Naive thymus-derived CD8-positive, alpha-beta T cell (primary cell): Measurements from ENCODE around the gene GUCA1A. TPM values are rescaled to one million over a fixed set of nuclear protein-coding genes. Genes with fewer than 3 reads are reported as not detected.
"Not testable (repeated sequence)": the region's sequence is repeated elsewhere in the genome, so short reads cannot be mapped to it uniquely, and the experiment has no call there.

Experiments
- ATAC-seq, 2 donors: fragments of 150-1000 bp; cut with Tn5 transposase in 1 of 2; sonication (Bioruptor Pico), chemical (Tn5 transposase) in 1 of 2; 1 replicate in 1 of 2; 2 replicates in 1 of 2; pipeline ENCODE4 v1.10.0; 2021; ENCODE audit warnings: mild to moderate bottlenecking in 2 of 2, moderate library complexity in 2 of 2
- POLR2A ChIA-PET: fragments of 350-600 bp; sonication (Branson Sonifier 250); formaldehyde crosslinking; loops from one replicate; lab custom pipeline; 2021; ENCODE audit warnings: antibody characterized with exemption; lab: Charles Lee
- DNase-seq, 10 donors: peaks; one replicate each; pipeline versions ENCODE4 v3.0.0 to v3.0.0-alpha.2; 2020 to 2022
- H3K27ac Mint-ChIP-seq, 10 donors: one replicate each; pipeline ENCODE4 v1.8.0; 2020 to 2022; ENCODE audit warnings: mild to moderate bottlenecking in 10 of 10, mixed read lengths in 10 of 10, moderate library complexity in 4 of 10, inconsistent platforms in 1 of 10
- H3K27me3 Mint-ChIP-seq, 5 donors: one replicate each; pipeline ENCODE4 v1.8.0; 2021 to 2022; ENCODE audit warnings: mixed read lengths in 5 of 5
- H3K36me3 Mint-ChIP-seq, 3 donors: one replicate each; pipeline ENCODE4 v1.8.0; 2020 to 2022; ENCODE audit warnings: mixed read lengths in 3 of 3, mild to moderate bottlenecking in 2 of 3, inconsistent platforms in 1 of 3
- H3K4me1 Mint-ChIP-seq, 4 donors: one replicate each; pipeline ENCODE4 v1.8.0; 2021 to 2022; ENCODE audit warnings: mixed read lengths in 4 of 4
- H3K4me3 Mint-ChIP-seq, 10 donors: one replicate each; pipeline ENCODE4 v1.8.0; 2020 to 2022; ENCODE audit warnings: mild to moderate bottlenecking in 10 of 10, mixed read lengths in 10 of 10, moderate library complexity in 6 of 10, inconsistent platforms in 1 of 10
- H3K9me3 Mint-ChIP-seq, 9 donors: one replicate each; pipeline ENCODE4 v1.8.0; 2020 to 2022; ENCODE audit warnings: mixed read lengths in 9 of 9, mild to moderate bottlenecking in 3 of 9, inconsistent platforms in 1 of 9, moderate library complexity in 1 of 9
- polyA plus RNA-seq, 3 donors: library from polyadenylated mRNA; unstranded; fragments of 300-500 nt; fragmentation: Illumina TruSeq; gene quantifications; one replicate each; pipeline ENCODE4 v1.2.3, GENCODE V29; 2021
- total RNA-seq, 8 experiments: library from RNA in 2 of 8; stranded (reverse) in 2 of 8; gene quantifications; one replicate each; pipeline ENCODE4 v1.2.3 and lab custom pipeline; 2021 to 2026

The GUCA1A gene
- total and polyA plus RNA-seq, 5 experiments from 2014 or later, result not detected

DNA sequence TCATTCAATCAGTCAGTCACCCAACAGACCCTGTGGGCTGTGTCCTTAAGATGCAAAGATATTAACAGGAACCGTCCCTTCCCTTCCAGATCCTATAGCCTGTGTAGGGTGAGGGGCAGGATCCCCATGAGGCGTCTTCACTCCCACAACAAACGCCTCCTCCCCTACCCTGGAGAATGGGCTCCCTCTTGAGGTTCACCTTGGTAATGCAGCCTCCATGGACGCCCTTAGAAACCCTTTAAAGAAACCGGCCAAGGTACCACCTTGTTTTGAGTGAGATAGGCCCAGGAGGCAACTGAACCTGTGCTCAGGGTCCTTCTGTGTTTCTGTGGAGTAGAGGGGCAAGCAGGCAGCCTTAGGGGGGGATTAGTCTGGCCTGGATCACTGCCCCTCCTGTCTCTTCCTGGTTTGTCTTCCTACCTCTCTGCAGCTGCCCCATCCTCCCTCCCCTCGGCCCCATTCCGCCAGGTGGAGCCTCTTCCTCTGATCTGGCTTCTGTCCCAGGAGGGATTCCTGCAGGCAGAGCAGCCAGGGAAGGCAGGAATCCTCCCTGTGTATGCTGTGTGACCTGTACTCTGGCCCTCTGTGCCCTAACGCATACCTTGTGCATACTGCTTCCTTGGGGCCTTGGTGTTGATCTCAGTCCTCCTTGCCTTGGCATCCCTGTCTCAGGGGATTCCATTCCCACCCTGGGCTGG is 6.6 kb upstream of the GUCA1A start:
- Mint-ChIP-seq H3K27ac (peak overlapping the region in 2 of 10 donors; percentile 31 to 78), H3K4me1 (peaks cover 0 to 8% (median 6%) of the 10 kb centered on the region in 4 donors), H3K4me3 (no peak overlapping the region), H3K36me3 (no peaks in the 10 kb centered on the region), H3K9me3 (no peaks in the 10 kb centered on the region), H3K27me3 (peaks cover 0 to 6% (median 2%) of the 10 kb centered on the region in 5 donors)
- DNase-seq, result peak; percentile 58 to 85 (median 74)
- POLR2A ChIA-PET, result no interaction called here
- peak; percentile 91 to 94 for ATAC-seq

DNA sequence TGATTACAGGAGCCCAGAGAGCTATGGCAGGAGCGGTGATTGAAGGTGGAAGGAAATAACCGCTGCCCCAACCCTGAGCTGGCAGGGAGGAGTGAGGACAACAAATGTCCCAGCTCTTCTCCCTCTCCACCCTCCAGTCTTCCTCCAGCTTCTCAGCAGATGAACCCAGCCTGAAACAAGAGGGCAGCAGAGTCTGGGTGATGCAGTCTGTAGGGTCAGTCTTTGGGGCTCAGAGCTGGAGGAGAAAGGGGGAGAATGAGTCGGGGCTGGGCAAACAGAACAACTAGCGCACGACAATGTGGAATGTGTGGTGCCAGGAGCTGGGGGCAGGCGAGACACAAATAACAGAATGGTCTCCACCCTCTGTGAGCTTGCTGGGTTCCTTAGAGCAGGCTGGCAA is 4.5 kb upstream of the GUCA1A start:
- ATAC-seq (no peak), DNase-seq (no peak)
- POLR2A ChIA-PET, result interaction anchor here (1.2 kb wide), 1 partner anchor 381 kb away, joined by 3 read pairs; the partner anchor contains the start of gene TOMM6
- H3K36me3 Mint-ChIP-seq, result no peaks in the 10 kb centered on the region
- peaks cover 0 to 8% (median 4%) of the 10 kb centered on the region in 4 donors for H3K4me1 Mint-ChIP-seq
- no peak overlapping the region for H3K4me3 Mint-ChIP-seq
- peaks cover 0 to 2% (median 0%) of the 10 kb centered on the region in 5 donors for H3K27me3 Mint-ChIP-seq
- H3K27ac Mint-ChIP-seq, result peak overlapping the region in 1 of 10 donors; percentile 16
- H3K9me3 Mint-ChIP-seq, result no peaks in the 10 kb centered on the region

DNA sequence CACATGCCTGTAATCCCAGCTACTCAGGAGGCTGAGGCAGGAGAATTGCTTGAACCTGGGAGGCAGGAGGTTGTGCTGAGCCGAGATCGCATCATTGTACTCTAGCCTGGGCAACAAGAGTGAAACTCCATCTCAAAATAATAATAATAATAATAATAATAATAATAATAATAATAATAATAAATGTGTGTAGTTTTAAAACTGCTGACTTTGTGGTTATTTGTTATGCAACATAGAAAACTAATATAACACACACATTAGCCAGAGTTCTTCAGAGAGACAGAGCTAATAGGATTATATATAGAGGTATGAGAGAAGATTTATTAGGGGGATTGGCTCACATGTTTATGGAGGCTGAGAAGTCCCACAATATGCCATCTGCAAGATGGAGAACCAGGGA is 3.4 kb upstream of the GUCA1A start:
- H3K27me3 Mint-ChIP-seq, H3K4me3 Mint-ChIP-seq, H3K4me1 Mint-ChIP-seq, H3K36me3 Mint-ChIP-seq, ATAC-seq, DNase-seq, H3K9me3 Mint-ChIP-seq, H3K27ac Mint-ChIP-seq: not testable (repeated sequence)
- POLR2A ChIA-PET, result interaction anchor here (1.2 kb wide), 1 partner anchor 382 kb away, joined by 3 read pairs; the partner anchor contains the start of gene TOMM6

DNA sequence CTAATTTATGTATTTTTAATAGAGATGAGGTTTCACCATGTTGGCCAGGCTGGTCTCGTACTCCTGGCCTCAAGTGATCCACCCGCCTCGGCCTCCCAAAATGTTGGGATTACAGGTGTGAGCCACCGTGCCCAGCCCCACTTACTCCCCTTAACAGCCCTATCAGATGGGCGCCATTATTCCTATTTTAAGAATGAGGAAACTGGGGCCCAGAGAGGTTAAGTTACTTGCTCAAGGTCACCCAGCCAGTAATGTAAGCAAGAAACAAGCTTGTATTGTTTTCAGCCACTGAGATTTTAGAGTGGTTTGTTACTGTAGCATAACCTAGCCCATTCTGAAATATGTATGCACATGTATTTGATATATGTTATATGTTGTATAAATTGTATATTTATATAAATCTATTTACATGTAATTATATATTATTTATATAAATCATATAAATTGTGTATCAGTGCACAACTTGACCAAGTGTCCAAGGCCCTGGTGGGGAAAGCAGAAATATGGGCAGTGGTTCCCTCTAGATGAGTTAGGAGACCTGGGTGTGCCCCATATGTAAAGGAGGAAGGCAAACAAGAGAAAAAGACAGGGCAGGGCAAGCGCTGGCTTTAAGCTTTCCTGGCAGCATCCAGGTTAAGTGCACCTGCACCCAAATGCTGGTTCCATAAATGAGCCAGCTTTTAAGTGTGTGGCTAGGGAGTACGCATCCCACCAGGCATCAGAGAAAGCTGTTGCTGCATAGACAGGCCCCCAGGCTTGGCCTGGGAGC is 1.2 kb upstream of the GUCA1A start:
- no peaks in the 10 kb centered on the region for H3K36me3 Mint-ChIP-seq
- POLR2A ChIA-PET, result no interaction called here
- ATAC-seq, result no peak
- peaks cover 0 to under 1% (median 0%) of the 10 kb centered on the region in 4 donors for H3K4me1 Mint-ChIP-seq
- H3K27me3 Mint-ChIP-seq, result peaks cover 0 to 6% (median 0%) of the 10 kb centered on the region in 5 donors
- H3K9me3 Mint-ChIP-seq, result no peaks in the 10 kb centered on the region
- no peak for DNase-seq
- no peak overlapping the region for H3K4me3 Mint-ChIP-seq
- no peak overlapping the region for H3K27ac Mint-ChIP-seq

DNA sequence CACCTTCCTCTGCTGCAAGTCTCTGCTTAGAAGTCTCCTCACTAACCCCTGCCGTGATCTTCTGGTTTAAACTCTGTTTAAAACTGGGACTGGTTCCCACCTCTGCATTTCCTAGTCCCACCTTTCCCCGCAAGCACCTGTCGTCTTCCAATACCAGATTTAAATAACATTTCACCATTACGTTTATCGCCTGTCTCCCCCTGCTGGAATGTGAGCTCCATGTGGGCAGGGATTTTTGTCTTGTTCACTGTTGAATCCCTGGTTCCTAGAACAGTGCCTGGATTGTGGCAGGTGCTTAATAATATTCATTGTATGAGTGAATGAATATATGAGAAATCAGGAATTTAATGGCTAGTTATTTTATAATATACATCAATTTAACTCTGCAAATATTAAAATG is 2.7 kb downstream of the GUCA1A start:
- no peaks in the 10 kb centered on the region for H3K36me3 Mint-ChIP-seq
- H3K4me3 Mint-ChIP-seq, result no peak overlapping the region
- peaks cover 4 to 19% (median 7%) of the 10 kb centered on the region in 5 donors for H3K27me3 Mint-ChIP-seq
- DNase-seq (no peak), ATAC-seq (no peak)
- POLR2A ChIA-PET, result interaction anchor here (0.7 kb wide), 1 partner anchor 1401 kb away, joined by 4 read pairs; no protein-coding TSS in a partner anchor
- H3K27ac Mint-ChIP-seq, result no peak overlapping the region
- H3K9me3 Mint-ChIP-seq, result no peaks in the 10 kb centered on the region
- peaks cover 0 to 9% (median 3%) of the 10 kb centered on the region in 4 donors for H3K4me1 Mint-ChIP-seq

DNA sequence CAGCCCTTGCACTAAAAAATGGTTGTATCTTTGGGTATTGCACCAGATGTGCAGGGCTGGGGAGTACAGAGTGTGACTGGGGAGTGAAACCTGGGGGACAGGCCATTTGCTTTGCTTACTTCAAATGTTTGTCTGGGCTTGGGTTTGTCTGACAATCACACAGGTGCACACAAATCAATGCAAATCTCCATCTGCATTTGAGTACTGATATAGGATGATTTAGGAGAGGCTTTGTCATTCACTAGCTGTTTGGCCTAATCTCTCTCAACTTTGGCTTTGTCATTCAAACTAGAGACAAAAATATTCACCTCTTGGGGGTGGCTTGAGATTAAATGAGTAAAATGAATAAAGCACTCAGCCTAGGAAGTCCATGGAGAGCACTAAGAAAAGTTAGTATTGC is 3.8 kb downstream of the GUCA1A start:
- DNase-seq, result no peak
- no peaks in the 10 kb centered on the region for H3K36me3 Mint-ChIP-seq
- no peak for ATAC-seq
- H3K27ac Mint-ChIP-seq, result no peak overlapping the region
- POLR2A ChIA-PET, result interaction anchor here (0.6 kb wide), 1 partner anchor 10 kb away, joined by 4 read pairs; no protein-coding TSS in a partner anchor
- peaks cover 4 to 19% (median 7%) of the 10 kb centered on the region in 5 donors for H3K27me3 Mint-ChIP-seq
- no peak overlapping the region for H3K4me3 Mint-ChIP-seq
- H3K4me1 Mint-ChIP-seq, result peaks cover 0 to 9% (median 3%) of the 10 kb centered on the region in 4 donors
- no peaks in the 10 kb centered on the region for H3K9me3 Mint-ChIP-seq

DNA sequence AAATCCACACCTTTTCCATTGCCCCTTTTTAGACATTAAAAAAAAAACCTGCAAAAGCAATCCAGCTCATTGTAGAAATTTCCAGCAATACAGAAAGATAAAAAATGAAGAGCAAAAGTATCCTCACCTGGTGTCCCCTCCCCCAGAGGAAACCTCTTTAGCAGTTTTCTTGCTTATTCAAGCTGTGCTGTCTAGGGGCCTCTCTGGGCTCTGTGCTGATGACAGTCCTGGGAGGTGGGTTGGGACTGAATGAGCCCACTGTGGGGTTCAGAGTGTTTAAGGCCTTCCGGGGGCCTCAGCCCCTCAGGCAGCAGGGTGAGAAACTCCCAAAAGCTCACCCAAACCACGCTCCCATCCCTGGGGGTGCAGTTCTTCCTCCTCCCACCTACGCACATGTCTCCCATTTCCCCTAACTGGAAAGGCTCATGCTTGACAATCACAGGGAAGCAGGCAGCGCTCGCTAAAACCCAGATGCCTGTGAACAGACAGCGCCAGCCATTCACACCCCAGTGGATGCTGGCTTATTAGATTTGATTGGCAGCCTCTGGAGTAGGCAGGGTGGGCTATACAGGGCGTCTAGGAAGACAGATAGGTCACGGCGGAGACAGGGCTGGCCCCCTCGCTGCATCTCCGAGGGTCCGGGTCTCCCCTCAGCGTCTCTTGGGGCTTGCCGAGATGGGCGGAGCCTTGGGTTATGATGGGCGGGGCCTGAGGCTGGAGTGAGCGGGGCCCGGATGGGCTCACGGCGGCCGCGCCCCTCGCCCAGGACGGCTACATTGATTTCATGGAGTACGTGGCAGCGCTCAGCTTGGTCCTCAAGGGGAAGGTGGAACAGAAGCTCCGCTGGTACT is 4.6 kb downstream of the GUCA1A start:
- Mint-ChIP-seq H3K27me3 (peaks cover 4 to 19% (median 7%) of the 10 kb centered on the region in 5 donors), H3K4me1 (peaks cover 0 to 9% (median 3%) of the 10 kb centered on the region in 4 donors), H3K27ac (no peak overlapping the region), H3K9me3 (no peaks in the 10 kb centered on the region), H3K4me3 (peak overlapping the region in 6 of 10 donors; percentile 18 to 48 (median 35)), H3K36me3 (peaks cover 0 to 2% (median 0%) of the 10 kb centered on the region in 3 donors)
- peak in 3 of 10 donors; percentile 8 to 18 (median 13) for DNase-seq
- peak; percentile 39 to 63 for ATAC-seq
- POLR2A ChIA-PET, result interaction anchor here (0.6 to 0.9 kb wide), 2 partner anchors 10 to 397 kb away, joined by 3 to 4 read pairs; partner anchors contain the start of gene PRICKLE4

DNA sequence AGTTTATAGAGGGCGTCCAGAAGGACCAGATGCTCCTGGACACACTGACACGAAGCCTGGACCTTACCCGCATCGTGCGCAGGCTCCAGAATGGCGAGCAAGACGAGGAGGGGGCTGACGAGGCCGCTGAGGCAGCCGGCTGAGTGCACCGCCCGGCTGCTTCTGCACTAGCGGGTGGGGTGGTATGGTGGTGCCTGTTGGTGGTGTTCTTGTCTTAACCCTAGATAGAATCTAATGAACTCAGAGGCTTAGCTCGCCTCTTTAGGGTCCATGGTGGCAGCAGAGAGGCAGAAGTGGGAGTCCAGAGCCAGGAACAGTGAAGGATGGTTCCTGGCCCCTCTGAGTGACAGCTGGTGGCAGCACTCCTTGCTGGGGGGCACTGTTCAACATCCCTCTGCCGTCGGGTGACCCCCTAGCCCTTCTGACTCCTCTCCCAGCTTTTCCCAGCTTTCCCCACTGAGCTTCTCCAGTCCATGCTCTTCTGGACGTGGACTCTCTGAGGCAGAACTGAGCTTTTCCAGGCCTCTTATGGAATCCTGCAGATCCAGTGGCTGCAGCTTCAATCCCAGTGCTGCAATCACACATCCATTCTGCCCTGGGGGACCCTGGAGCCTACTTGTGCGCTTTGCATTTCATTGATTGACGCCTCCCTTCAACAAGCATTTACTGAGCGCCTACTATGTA is 6.2 kb downstream of the GUCA1A start:
- POLR2A ChIA-PET, result no interaction called here
- H3K36me3 Mint-ChIP-seq, result peaks cover 0 to 2% (median 0%) of the 10 kb centered on the region in 3 donors
- H3K27ac Mint-ChIP-seq, result peak overlapping the region in 1 of 10 donors; percentile 40
- ATAC-seq (no peak), DNase-seq (no peak)
- H3K27me3 Mint-ChIP-seq, result peaks cover 4 to 19% (median 7%) of the 10 kb centered on the region in 5 donors
- no peaks in the 10 kb centered on the region for H3K9me3 Mint-ChIP-seq
- peak overlapping the region in 1 of 10 donors; percentile 35 for H3K4me3 Mint-ChIP-seq
- H3K4me1 Mint-ChIP-seq, result peaks cover 0 to 9% (median 3%) of the 10 kb centered on the region in 4 donors

DNA sequence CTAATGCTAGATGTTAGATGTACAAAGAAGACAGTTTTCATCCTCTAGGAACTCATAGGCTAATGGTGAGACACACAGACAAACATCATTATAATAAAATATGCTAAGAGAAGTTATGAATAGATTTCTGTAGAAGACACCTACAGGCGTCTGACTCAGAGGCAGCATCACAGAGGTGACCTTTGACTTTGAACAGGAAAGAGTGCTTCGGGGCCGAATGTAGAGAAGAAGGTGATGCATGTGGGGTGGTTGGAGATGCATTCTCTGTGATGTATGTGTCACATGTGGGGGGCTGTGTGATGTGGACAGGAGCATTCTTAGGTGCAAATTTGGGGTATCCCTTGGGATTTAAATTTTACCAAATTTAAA is 6.8 kb downstream of the GUCA1A start:
- ATAC-seq, result no peak
- H3K9me3 Mint-ChIP-seq, result no peaks in the 10 kb centered on the region
- H3K4me3 Mint-ChIP-seq, result no peak overlapping the region
- H3K27me3 Mint-ChIP-seq, result peaks cover 4 to 19% (median 7%) of the 10 kb centered on the region in 5 donors
- H3K27ac Mint-ChIP-seq, result no peak overlapping the region
- POLR2A ChIA-PET, result no interaction called here
- peaks cover 0 to 2% (median 0%) of the 10 kb centered on the region in 3 donors for H3K36me3 Mint-ChIP-seq
- DNase-seq, result no peak
- peaks cover 0 to 9% (median 3%) of the 10 kb centered on the region in 4 donors for H3K4me1 Mint-ChIP-seq

DNA sequence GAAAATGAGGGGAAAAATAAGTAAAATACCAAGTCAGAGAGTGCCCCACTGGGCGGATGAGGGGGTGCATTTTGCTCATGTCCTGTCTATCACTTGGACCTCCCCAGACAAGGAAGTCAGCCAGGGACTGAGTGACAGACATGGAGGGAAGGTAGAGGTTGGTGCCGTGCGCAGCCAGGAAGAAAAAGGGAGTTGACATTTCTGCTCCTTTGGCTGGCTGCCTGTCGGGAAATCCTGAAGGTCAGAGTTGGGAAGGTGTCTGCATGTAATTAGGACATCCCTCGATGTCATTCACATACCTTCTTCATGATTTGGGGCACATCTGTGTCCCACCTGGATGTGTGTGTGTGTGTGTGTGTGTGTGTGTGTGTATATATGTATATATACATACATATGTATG is 8.9 kb downstream of the GUCA1A start:
- Mint-ChIP-seq H3K9me3 (no peaks in the 10 kb centered on the region), H3K27ac (no peak overlapping the region), H3K36me3 (peaks cover 0 to 3% (median 0%) of the 10 kb centered on the region in 3 donors), H3K4me3 (no peak overlapping the region), H3K4me1 (peaks cover 2 to 9% (median 3%) of the 10 kb centered on the region in 4 donors), H3K27me3 (peaks cover 3 to 19% (median 7%) of the 10 kb centered on the region in 5 donors)
- DNase-seq, result no peak
- POLR2A ChIA-PET, result no interaction called here
- ATAC-seq, result no peak

DNA sequence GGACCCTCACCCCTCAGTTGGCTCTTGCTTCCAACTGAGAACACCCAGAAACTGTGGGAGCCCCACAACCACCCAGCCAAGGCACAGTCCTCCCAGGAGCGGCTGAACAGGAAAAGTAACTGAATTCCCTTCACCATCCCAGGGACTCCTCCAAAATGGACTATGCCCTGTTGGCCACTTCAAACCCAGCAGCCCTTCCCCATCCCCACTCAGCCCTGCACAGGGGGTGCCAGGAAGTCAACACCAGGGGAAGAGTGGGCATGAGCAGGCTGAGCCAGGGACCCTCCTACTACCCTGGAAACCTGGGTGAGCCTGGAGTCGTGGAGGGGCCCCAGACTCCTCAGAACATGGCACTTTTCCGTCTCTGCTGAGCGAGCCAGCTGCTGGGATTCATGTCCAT is 11.3 kb downstream of the GUCA1A start:
- Mint-ChIP-seq H3K4me1 (peaks cover 0 to 2% (median 0%) of the 10 kb centered on the region in 4 donors), H3K4me3 (no peak overlapping the region), H3K27ac (no peak overlapping the region), H3K27me3 (peaks cover 0 to 9% (median 4%) of the 10 kb centered on the region in 5 donors), H3K9me3 (no peaks in the 10 kb centered on the region), H3K36me3 (peaks cover 0 to 8% (median 0%) of the 10 kb centered on the region in 3 donors)
- POLR2A ChIA-PET, result no interaction called here
- DNase-seq (no peak), ATAC-seq (no peak)
